ENCODE measurements around the gene CACNA1G. TPM values are rescaled to one million over a fixed set of nuclear protein-coding genes. Genes with fewer than 3 reads are reported as not detected.

The CACNA1G gene
- total RNA-seq, 1 donor from 2014 or later: 0.03 TPM

- DNase-seq (ENCODE audit: low read depth): peak; percentile 29
These were observed 49.0 kb downstream of the CACNA1G start for GRCh38 chr17:50609380-50610074.

- DNase-seq (ENCODE audit: low read depth): no peak
These were observed 51.1 kb downstream of the CACNA1G start for GRCh38 chr17:50611634-50612033.

- DNase-seq (ENCODE audit: low read depth): no peak
These were observed 51.8 kb downstream of the CACNA1G start for GRCh38 chr17:50612281-50612680.

GRCh38 chr17:50613007-50613992, 52.8 kb downstream of the CACNA1G start:
- DNase-seq (ENCODE audit: low read depth): no peak

- no peak for DNase-seq (ENCODE audit: low read depth)
These were observed 54.0 kb downstream of the CACNA1G start for GRCh38 chr17:50614471-50615051.

- no peak for DNase-seq (ENCODE audit: low read depth)
These were observed 55.3 kb downstream of the CACNA1G start for GRCh38 chr17:50615828-50616227.

- no peak for DNase-seq (ENCODE audit: low read depth)
These were observed 57.8 kb downstream of the CACNA1G start for GRCh38 chr17:50618300-50618699.

GRCh38 chr17:50618941-50619340, 58.4 kb downstream of the CACNA1G start:
- DNase-seq (ENCODE audit: low read depth): no peak

GRCh38 chr17:50619489-50619888, 59.0 kb downstream of the CACNA1G start:
- DNase-seq (ENCODE audit: low read depth): no peak

- no peak for DNase-seq (ENCODE audit: low read depth)
These were observed 59.7 kb downstream of the CACNA1G start for GRCh38 chr17:50620237-50620636.

- no peak for DNase-seq (ENCODE audit: low read depth)
These were observed 60.3 kb downstream of the CACNA1G start for GRCh38 chr17:50620858-50621257.

GRCh38 chr17:50621574-50622031, 61.1 kb downstream of the CACNA1G start:
- no peak for DNase-seq (ENCODE audit: low read depth)

- DNase-seq (ENCODE audit: low read depth): no peak
These were observed 63.9 kb downstream of the CACNA1G start for GRCh38 chr17:50624321-50624934.

- no peak for DNase-seq (ENCODE audit: low read depth)
These were observed 64.7 kb downstream of the CACNA1G start for GRCh38 chr17:50625032-50625871.

GRCh38 chr17:50626037-50626574, 65.6 kb downstream of the CACNA1G start:
- peak; percentile 73 for DNase-seq (ENCODE audit: low read depth)

GRCh38 chr17:50627036-50627781, 66.7 kb downstream of the CACNA1G start:
- DNase-seq (ENCODE audit: low read depth): no peak

- no peak for DNase-seq (ENCODE audit: low read depth)
These were observed 67.5 kb downstream of the CACNA1G start for GRCh38 chr17:50627782-50628601.

- DNase-seq (ENCODE audit: low read depth): no peak
These were observed 69.4 kb downstream of the CACNA1G start for GRCh38 chr17:50629902-50630301.

Data from myocyte (in vitro differentiated cells).